Naive thymus-derived CD8-positive, alpha-beta T cell (primary cell): ENCODE measurements around the gene CHD5. TPM values are rescaled to one million over a fixed set of nuclear protein-coding genes. Genes with fewer than 3 reads are reported as not detected.
A peak's percentile ranks its signal among the peaks of the same experiment; 100 is the strongest.

Source experiments
- ATAC-seq, 2 donors: fragments of 150-1000 bp; cut with Tn5 transposase in 1 of 2; sonication (Bioruptor Pico), chemical (Tn5 transposase) in 1 of 2; 1 replicate in 1 of 2; 2 replicates in 1 of 2; pipeline ENCODE4 v1.10.0; 2021; ENCODE audit warnings: mild to moderate bottlenecking in 2 of 2, moderate library complexity in 2 of 2
- POLR2A ChIA-PET: fragments of 350-600 bp; sonication (Branson Sonifier 250); formaldehyde crosslinking; loops from one replicate; lab custom pipeline; 2021; ENCODE audit warnings: antibody characterized with exemption; lab: Charles Lee
- DNase-seq, 10 donors: peaks; one replicate each; pipeline versions ENCODE4 v3.0.0 to v3.0.0-alpha.2; 2020 to 2022
- H3K27ac Mint-ChIP-seq, 10 donors: one replicate each; pipeline ENCODE4 v1.8.0; 2020 to 2022; ENCODE audit warnings: mild to moderate bottlenecking in 10 of 10, mixed read lengths in 10 of 10, moderate library complexity in 4 of 10, inconsistent platforms in 1 of 10
- H3K27me3 Mint-ChIP-seq, 5 donors: one replicate each; pipeline ENCODE4 v1.8.0; 2021 to 2022; ENCODE audit warnings: mixed read lengths in 5 of 5
- H3K36me3 Mint-ChIP-seq, 3 donors: one replicate each; pipeline ENCODE4 v1.8.0; 2020 to 2022; ENCODE audit warnings: mixed read lengths in 3 of 3, mild to moderate bottlenecking in 2 of 3, inconsistent platforms in 1 of 3
- H3K4me1 Mint-ChIP-seq, 4 donors: one replicate each; pipeline ENCODE4 v1.8.0; 2021 to 2022; ENCODE audit warnings: mixed read lengths in 4 of 4
- H3K4me3 Mint-ChIP-seq, 10 donors: one replicate each; pipeline ENCODE4 v1.8.0; 2020 to 2022; ENCODE audit warnings: mild to moderate bottlenecking in 10 of 10, mixed read lengths in 10 of 10, moderate library complexity in 6 of 10, inconsistent platforms in 1 of 10
- H3K9me3 Mint-ChIP-seq, 9 donors: one replicate each; pipeline ENCODE4 v1.8.0; 2020 to 2022; ENCODE audit warnings: mixed read lengths in 9 of 9, mild to moderate bottlenecking in 3 of 9, inconsistent platforms in 1 of 9, moderate library complexity in 1 of 9
- polyA plus RNA-seq, 3 donors: library from polyadenylated mRNA; unstranded; fragments of 300-500 nt; fragmentation: Illumina TruSeq; gene quantifications; one replicate each; pipeline ENCODE4 v1.2.3, GENCODE V29; 2021
- total RNA-seq, 8 experiments: library from RNA in 2 of 8; stranded (reverse) in 2 of 8; gene quantifications; one replicate each; pipeline ENCODE4 v1.2.3 and lab custom pipeline; 2021 to 2026

CHD5 gene
- total and polyA plus RNA-seq, 5 experiments from 2014 or later: 0.06 to 0.14 (median 0.10) TPM; not detected in 2

DNA sequence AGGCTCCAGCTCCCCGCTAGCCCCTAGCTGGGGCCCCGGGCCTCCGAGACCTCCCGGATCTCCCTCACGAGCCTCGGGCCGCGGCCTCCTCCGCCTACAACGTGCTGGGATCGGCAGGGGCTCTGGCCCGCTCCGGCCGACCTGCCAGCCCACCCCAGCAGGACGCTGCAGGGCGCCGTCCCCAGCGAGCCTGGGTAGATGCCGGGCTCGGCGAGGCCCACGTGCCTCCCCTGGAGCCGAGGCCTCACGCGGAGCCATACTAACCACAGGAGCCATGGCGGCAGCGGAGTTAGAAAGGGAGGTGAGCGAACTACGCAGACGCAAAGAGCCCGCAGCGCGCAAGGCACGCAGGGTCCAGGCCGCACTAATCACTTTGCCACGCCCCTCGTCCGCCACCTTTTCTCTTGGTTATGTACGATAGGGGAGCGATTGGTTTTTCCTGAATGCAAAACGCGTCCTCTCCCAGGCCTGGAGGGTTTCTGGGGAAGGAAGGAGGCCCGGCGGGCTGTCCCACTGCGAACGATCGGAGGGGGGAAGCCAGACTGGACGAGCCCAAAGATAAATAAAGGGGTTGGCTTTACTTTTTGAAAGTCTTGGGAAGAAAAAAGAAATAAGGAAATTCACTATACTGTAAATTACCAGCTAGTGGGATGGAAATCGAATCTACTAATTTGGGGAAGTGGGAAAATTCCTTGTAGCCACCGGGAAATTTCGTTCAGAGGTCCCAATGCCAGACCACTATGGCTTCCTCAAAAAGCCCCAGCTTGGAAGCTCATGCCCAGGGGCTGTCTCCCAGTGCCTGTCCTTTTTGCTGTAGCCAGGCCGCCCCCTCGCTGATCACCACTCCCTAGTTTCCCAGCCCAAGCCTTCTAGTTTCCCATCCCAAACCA lies 19.4 kb upstream of the CHD5 start, which contains the start of gene RPL22:
TSS of gene RPL22 (minus strand) at position 298 of the 890 bp plus-strand sequence. CDS start at position 276, 22 bp downstream.
- no peaks in the 10 kb centered on the region for H3K9me3 Mint-ChIP-seq
- H3K27ac Mint-ChIP-seq: peak within 1 kb of the TSS; percentile 87 to 99 (median 95)
- H3K4me3 Mint-ChIP-seq: peak within 1 kb of the TSS; percentile 84 to 98 (median 92)
- peaks cover 19 to 58% (median 44%) of the 10 kb centered on the region in 4 donors for H3K4me1 Mint-ChIP-seq
- DNase-seq (peak; percentile 86 to 98 (median 94)), ATAC-seq (peak; percentile 97)
- peaks cover 0 to under 1% (median 0%) of the 10 kb centered on the region in 5 donors for H3K27me3 Mint-ChIP-seq
- POLR2A ChIA-PET: interaction anchor here (0.7 to 2.0 kb wide), 6 partner anchors 7 to 207 kb away, joined by 3 to 7 read pairs (median 4); partner anchors contain the start of genes ICMT and NPHP4
- H3K36me3 Mint-ChIP-seq: peaks cover 7 to 29% (median 11%) of the 10 kb centered on the region in 3 donors

DNA sequence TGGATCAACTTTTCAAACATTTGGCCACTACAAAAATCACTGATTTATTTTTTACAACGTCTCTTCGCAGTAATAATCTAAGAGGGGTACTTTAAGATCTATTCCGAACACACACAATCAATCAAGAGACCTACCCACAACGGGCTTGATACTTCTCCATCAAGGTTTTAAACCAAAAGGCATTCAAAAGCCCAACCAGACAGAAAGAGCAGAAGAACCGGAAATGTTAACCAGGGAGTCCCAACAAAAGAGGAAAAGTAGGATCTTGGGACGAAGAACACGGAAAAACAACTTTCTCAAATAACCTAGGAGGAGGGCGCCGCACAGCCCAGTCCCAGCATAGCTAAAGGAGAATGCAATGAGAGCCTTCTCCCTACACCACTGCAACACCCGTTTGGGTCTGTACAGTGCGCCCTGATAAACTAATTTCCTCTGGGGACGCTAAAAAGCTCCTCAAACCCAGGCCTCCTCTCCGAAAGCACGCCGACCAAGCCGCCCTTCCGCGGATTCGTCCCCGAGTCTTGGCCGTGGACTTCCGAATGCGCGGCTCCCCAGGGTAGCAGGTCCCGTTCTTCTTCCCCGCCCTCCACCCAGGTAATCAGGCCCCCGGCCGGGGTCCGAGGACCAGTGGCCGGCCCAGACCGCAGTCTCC lies 18.7 kb upstream of the CHD5 start:
- peaks cover 7 to 37% (median 11%) of the 10 kb centered on the region in 3 donors for H3K36me3 Mint-ChIP-seq
- peaks cover 19 to 58% (median 47%) of the 10 kb centered on the region in 4 donors for H3K4me1 Mint-ChIP-seq
- no peaks in the 10 kb centered on the region for H3K27me3 Mint-ChIP-seq
- POLR2A ChIA-PET: interaction anchor here (0.8 to 2.0 kb wide), 5 partner anchors 8 to 267 kb away, joined by 3 to 7 read pairs (median 3); partner anchors contain the start of genes NPHP4 and TNFRSF25
- peak overlapping the region; percentile 84 to 98 (median 92) for H3K4me3 Mint-ChIP-seq
- peak overlapping the region; percentile 72 to 99 (median 90) for H3K27ac Mint-ChIP-seq
- peak in 1 of 10 donors; percentile 20 for DNase-seq
- peak; percentile 21 to 24 for ATAC-seq
- H3K9me3 Mint-ChIP-seq: no peaks in the 10 kb centered on the region

DNA sequence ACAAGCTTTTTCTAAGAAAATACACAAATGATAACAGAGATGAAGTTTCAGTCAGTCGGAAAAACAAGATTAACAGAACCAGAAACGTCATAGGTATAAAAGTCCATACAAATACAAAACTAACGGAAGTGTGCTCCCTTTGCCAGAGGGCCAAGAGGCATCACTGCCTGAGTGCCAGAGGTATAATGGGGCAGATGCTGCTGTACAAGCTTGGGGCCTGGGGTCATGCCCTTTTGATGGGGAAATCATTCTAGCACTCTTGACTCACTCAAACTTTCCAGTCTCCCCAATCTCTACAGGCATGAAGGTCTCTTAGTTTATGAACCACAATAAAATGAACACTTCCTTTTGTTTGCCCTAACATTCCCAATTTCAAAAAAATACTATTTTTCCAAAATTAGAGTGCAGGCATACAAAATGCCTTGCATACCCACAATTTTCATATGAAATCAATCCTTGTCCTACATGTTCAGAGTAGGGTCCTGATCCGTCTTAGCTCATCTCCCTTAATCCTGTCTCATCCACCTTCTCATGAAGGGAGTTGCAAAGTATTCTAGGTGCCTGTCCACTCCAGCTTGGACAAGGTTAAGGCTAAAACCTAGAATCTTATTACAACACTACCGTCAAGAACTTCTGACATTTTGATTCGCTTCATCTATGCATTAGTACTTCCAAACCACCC lies 17.8 kb upstream of the CHD5 start:
- peaks cover 20 to 61% (median 50%) of the 10 kb centered on the region in 4 donors for H3K4me1 Mint-ChIP-seq
- no peaks in the 10 kb centered on the region for H3K9me3 Mint-ChIP-seq
- H3K4me3 Mint-ChIP-seq: peak overlapping the region; percentile 84 to 98 (median 92)
- H3K27ac Mint-ChIP-seq: peak overlapping the region; percentile 72 to 99 (median 90)
- ATAC-seq (no peak), DNase-seq (no peak)
- no peaks in the 10 kb centered on the region for H3K27me3 Mint-ChIP-seq
- H3K36me3 Mint-ChIP-seq: peaks cover 7 to 45% (median 13%) of the 10 kb centered on the region in 3 donors
- POLR2A ChIA-PET: interaction anchor here (0.8 to 1.2 kb wide), 2 partner anchors 37 to 268 kb away, joined by 3 read pairs; partner anchors contain the start of gene TNFRSF25

DNA sequence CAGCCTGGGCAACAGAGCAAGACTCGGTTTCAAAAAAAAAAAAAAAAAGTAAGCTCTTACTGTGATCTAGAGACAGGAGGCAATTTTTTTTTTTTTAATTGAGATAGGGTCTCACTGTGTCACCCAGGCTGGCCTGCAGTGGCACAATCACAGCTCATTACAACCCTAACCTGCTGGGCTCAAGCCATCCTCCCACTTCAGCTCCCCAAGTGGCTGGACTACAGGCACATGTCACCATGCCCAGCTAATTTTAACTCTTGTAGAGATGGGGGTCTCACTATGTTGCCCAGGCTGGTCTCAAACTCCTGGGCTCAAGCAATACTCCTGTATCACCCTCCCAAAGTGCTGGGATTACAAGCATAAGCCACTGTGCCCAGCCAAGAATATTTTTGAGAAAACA lies 11.8 kb upstream of the CHD5 start:
- Mint-ChIP-seq H3K36me3 (peaks cover 7 to 89% (median 16%) of the 10 kb centered on the region in 3 donors), H3K27me3 (no peaks in the 10 kb centered on the region), H3K4me1 (peaks cover 13 to 46% (median 25%) of the 10 kb centered on the region in 4 donors), H3K27ac (no peak overlapping the region), H3K4me3 (no peak overlapping the region), H3K9me3 (no peaks in the 10 kb centered on the region)
- no peak for DNase-seq
- ATAC-seq: no peak
- POLR2A ChIA-PET: interaction anchor here (0.7 kb wide), 1 partner anchor 14 kb away, joined by 4 read pairs; the partner anchor contains the start of gene RNF207

DNA sequence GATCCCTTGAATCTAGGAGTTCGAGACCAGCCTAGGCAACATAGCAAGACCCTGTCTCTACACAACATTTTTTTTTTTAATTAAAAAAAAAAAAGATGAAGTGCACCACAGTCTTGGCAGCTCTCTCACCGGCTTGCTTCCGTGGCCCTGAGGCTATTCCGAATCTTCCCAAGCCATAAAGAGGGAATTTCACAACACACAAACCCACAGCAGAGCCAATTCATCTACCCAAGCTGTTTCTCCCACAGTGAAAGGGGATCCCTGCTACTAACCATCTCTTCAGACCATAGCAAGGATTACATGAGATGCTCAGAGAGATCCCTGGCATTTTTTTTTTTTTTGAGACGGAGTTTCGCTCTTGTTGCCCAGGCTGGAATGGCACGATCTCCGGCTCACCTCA lies 8.3 kb upstream of the CHD5 start:
- Mint-ChIP-seq H3K36me3 (peaks cover 0 to 85% (median 13%) of the 10 kb centered on the region in 3 donors), H3K9me3 (no peaks in the 10 kb centered on the region), H3K27me3 (no peaks in the 10 kb centered on the region), H3K4me3 (no peak overlapping the region), H3K27ac (peak overlapping the region in 1 of 10 donors; percentile 59), H3K4me1 (peaks cover 15 to 43% (median 17%) of the 10 kb centered on the region in 4 donors)
- POLR2A ChIA-PET: no interaction called here
- no peak for DNase-seq
- no peak for ATAC-seq

DNA sequence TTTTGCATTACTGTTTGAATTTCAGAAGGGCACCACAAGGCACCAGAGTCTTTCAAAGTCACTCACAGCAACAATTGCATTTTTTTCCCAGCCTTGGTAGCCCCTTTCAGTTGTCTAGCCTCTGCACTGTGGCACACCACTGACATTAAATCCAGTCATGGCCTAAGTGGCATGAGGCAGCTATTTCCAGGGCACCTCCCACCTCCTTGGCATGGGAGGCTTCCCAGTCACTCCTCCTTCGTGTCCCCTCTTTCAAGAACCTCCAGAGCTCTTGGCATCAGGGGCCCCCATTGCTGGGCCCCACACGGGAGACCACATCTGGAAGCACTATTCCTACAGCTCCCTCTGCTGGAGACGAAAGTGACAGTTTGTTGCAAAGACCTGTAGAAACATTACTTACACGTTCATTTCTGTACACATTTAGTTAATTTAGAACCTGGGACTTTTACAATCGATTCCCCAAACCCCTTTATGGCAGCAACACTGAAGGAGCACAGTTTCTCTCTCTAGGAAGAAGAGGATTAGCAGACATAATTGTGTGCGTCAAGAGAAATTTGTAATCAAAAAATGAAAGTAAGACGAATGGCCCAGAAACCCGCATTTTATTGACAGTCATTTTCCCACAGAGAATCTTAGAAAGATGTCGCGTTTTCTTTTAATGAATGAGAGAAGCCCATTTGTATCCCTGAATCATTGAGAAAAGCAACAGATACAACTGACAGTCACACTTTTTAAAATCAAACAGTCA lies 5.7 kb upstream of the CHD5 start:
- ATAC-seq (peak; percentile 14 to 39), DNase-seq (no peak)
- Mint-ChIP-seq H3K9me3 (no peaks in the 10 kb centered on the region), H3K4me3 (no peak overlapping the region), H3K27ac (peak overlapping the region in 3 of 10 donors; percentile 22 to 74 (median 31)), H3K36me3 (peaks cover 0 to 60% (median 10%) of the 10 kb centered on the region in 3 donors), H3K4me1 (peaks cover 21 to 46% (median 23%) of the 10 kb centered on the region in 4 donors), H3K27me3 (peaks cover 1 to 12% (median 7%) of the 10 kb centered on the region in 5 donors)
- POLR2A ChIA-PET: no interaction called here

DNA sequence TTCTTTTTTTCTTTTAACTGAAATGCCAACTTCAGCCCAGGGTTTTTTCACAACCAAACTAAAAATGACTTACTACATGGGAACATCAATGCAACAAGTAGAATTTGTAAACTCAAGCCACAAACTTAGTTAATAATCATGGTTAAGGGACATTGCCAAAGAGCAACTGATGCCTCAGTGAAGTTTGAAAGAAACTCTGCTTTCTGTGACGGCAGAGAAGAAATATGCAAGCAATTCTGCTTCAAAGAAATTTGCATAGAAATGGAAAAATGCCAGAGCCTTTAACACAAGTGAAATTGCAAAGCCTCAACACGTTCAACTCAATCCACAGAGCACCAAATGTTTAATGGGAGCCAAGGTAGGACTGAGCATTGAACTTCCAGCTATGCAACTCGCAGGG lies 5.0 kb upstream of the CHD5 start:
- Mint-ChIP-seq H3K36me3 (peaks cover 0 to 56% (median 10%) of the 10 kb centered on the region in 3 donors), H3K9me3 (no peaks in the 10 kb centered on the region), H3K27me3 (peaks cover 1 to 15% (median 7%) of the 10 kb centered on the region in 5 donors)

DNA sequence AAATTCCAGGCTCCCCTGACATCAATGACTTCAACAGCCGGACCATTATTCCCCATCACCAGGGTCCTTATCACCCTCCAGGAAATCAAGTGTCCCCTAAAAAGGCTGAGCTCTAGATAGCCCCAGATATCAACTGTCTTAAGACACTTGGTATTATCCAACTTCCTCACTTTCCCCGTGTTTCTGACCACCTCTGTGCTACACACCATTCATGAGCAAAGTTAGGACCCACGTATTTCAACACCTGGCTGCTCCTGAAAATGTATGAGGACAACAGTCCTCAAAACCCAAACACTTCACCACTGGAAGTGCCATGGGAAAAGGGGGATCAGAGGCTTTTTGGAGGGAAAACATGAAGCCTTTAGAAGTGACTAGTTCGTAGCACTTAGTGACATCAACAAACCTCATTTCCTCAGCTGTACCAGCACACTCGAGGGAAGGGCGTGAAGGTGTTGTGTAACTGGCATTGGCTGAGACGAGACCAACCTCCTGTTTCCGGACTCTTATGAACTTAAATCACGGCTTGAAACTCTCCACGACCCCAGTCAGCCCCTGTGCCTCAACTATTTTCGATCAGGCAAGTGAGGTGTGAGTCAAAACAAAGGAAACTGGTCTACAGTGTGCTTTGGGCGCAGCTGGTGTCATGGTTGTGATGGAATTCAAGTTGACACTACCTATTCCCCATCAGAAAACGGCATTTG lies 4.1 kb upstream of the CHD5 start:
- ATAC-seq (no peak), DNase-seq (no peak)
- POLR2A ChIA-PET: no interaction called here
- no peaks in the 10 kb centered on the region for H3K9me3 Mint-ChIP-seq
- peak overlapping the region in 3 of 10 donors; percentile 20 to 63 (median 40) for H3K27ac Mint-ChIP-seq
- H3K4me3 Mint-ChIP-seq: no peak overlapping the region
- H3K4me1 Mint-ChIP-seq: peaks cover 19 to 42% (median 24%) of the 10 kb centered on the region in 4 donors
- peaks cover 1 to 15% (median 7%) of the 10 kb centered on the region in 5 donors for H3K27me3 Mint-ChIP-seq
- H3K36me3 Mint-ChIP-seq: peaks cover 0 to 47% (median 9%) of the 10 kb centered on the region in 3 donors

More for the DNA sequence above, 5.0 kb upstream of the CHD5 start:
- Mint-ChIP-seq H3K4me1 (peaks cover 23 to 45% (median 26%) of the 10 kb centered on the region in 4 donors), H3K27ac (no peak overlapping the region), H3K4me3 (no peak overlapping the region)
- DNase-seq (no peak), ATAC-seq (no peak)
- POLR2A ChIA-PET: no interaction called here

DNA sequence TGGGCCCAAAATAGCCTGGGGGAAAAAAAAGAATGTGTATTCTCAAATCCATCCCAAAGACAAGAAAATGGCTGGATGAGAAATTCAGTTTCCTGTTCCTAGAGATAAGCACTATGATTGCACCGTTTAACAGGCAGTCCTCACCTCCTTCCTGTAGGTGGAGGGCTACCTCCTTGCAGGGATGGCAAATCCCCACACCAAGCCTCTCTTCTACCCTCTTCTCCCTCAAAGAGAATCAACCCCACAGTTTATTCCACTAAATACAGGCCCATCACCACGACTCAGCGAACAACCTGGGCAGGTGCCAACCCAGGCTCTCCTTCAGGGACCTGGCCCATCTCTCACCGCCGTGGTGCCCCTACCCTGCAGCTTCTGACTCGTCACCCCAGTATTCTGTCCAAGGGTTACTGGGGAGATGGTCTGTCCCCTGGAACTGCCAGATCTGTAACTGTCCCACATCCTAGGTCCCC lies 3.4 kb upstream of the CHD5 start:
- no peaks in the 10 kb centered on the region for H3K9me3 Mint-ChIP-seq
- H3K4me1 Mint-ChIP-seq: peaks cover 20 to 41% (median 24%) of the 10 kb centered on the region in 4 donors
- peaks cover 3 to 15% (median 12%) of the 10 kb centered on the region in 5 donors for H3K27me3 Mint-ChIP-seq
- no peak for ATAC-seq
- DNase-seq: no peak
- POLR2A ChIA-PET: interaction anchor here (1.1 kb wide), 1 partner anchor 16 kb away, joined by 4 read pairs; the partner anchor contains the start of gene RPL22
- peak overlapping the region in 1 of 10 donors; percentile 41 for H3K4me3 Mint-ChIP-seq
- H3K36me3 Mint-ChIP-seq: peaks cover 0 to 41% (median 5%) of the 10 kb centered on the region in 3 donors
- H3K27ac Mint-ChIP-seq: peak overlapping the region in 4 of 10 donors; percentile 20 to 79 (median 54)

DNA sequence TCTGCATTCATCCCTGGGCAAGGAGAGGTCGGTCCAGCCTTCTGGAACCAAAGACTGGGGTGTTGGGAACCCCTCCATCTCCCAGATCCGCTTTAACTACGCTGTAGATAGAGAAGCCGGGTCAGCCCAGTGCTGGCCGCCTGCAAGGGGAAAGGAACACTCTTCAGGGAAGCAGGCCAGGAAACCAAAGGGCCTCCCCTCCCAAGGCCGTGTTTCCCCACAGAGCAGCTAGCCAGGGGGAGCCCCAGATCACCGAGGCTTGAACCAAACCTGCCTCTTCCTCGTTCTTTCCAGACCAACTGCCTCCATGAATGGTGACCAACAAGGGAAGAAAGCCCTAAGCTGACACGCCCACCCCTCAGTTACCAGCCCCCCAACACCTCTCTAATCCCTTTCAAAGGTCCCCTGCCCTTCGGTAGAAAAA lies 1.2 kb upstream of the CHD5 start:
- DNase-seq: no peak

More for the DNA sequence above, 1.2 kb upstream of the CHD5 start:
- peak overlapping the region in 2 of 10 donors; percentile 38 to 47 for H3K27ac Mint-ChIP-seq
- ATAC-seq: no peak
- peaks cover 0 to 2% (median 0%) of the 10 kb centered on the region in 9 donors for H3K9me3 Mint-ChIP-seq
- H3K4me1 Mint-ChIP-seq: peaks cover 18 to 36% (median 32%) of the 10 kb centered on the region in 4 donors
- peak overlapping the region; percentile 22 to 83 (median 74) for H3K4me3 Mint-ChIP-seq
- peaks cover 11 to 26% (median 15%) of the 10 kb centered on the region in 5 donors for H3K27me3 Mint-ChIP-seq
- peaks cover 3 to 22% (median 5%) of the 10 kb centered on the region in 3 donors for H3K36me3 Mint-ChIP-seq
- POLR2A ChIA-PET: no interaction called here
